Sigmoid colon (tissue), 4 donors: ENCODE results near the gene HNRNPA3.

Source experiments
- CTCF ChIP-seq, 4 experiments: fragments of 450-650 bp in 3 of 4; fragments of 200-600 bp in 1 of 4; IDR thresholded peaks; one replicate each; pipeline ENCODE4 v1.5.1; 2016 to 2019; ENCODE audit warnings: antibody characterized with exemption in 4 of 4, mild to moderate bottlenecking in 3 of 4, moderate library complexity in 2 of 4
- EP300 ChIP-seq, 4 donors: sonication (generic); formaldehyde crosslinking; IDR thresholded peaks; one replicate each; pipeline ENCODE4 v1.6.1; 2017; ENCODE audit warnings: antibody characterized with exemption in 4 of 4
- POLR2AphosphoS5 ChIP-seq, 4 donors: sonication (generic); formaldehyde crosslinking; IDR thresholded peaks; one replicate each; pipeline ENCODE4 v1.6.1; 2017; ENCODE audit warnings: antibody characterized with exemption in 4 of 4

- TF ChIP-seq CTCF (IDR thresholded peaks at IDR 0.05) (no peak), POLR2AphosphoS5 (IDR thresholded peaks at IDR 0.05) (no peak), EP300 (IDR thresholded peaks at IDR 0.05) (no peak)
Observed at GRCh38 chr2:177246000-177246399, 33.4 kb downstream of the HNRNPA3 start.
